B cell (primary cell): ENCODE data around the gene C1QA.

ENCODE experiments used
- CTCF ChIP-seq: fragments of 200-600 bp; IDR thresholded peaks from one replicate; pipeline ENCODE4 v1.8.0; 2022; ENCODE audit warnings: antibody characterized with exemption, mild to moderate bottlenecking
- EZH2 ChIP-seq: IDR thresholded peaks from 2 replicates; pipeline ENCODE4 v1.6.1; 2012; ENCODE audit warnings: borderline replicate concordance, low read depth, mild to moderate bottlenecking, moderate library complexity, low read length; ENCODE audit not compliant: insufficient read depth, poor library complexity, severe bottlenecking

- TF ChIP-seq CTCF, result no peak
- TF ChIP-seq EZH2, result no peak
Observed at GRCh38 chr1:22676916-22677583, 40.6 kb downstream of the C1QA start.
